ENCODE data around the gene PRKN. TPM values are rescaled to one million over a fixed set of nuclear protein-coding genes. Genes with fewer than 3 reads are reported as not detected.

Gene PRKN
- polyA plus RNA-seq, 1 experiment: 0.71 TPM

- H3K36me3 ChIP-seq (ENCODE audit: control insufficient read depth, insufficient read depth, low read length): no peaks in the 10 kb centered on the region
- DNase-seq (ENCODE audit: low read depth): no peak
- POLR2A ChIA-PET: no interaction called here
- no peaks in the 10 kb centered on the region for H3K27me3 ChIP-seq (ENCODE audit: control insufficient read depth, insufficient read depth, low read length)
- H3K4me3 ChIP-seq (ENCODE audit: low read depth, low read length): no peak overlapping the region
- no peak for TF ChIP-seq CTCF (IDR thresholded peaks at IDR 0.05; ENCODE audit: insufficient read depth, low read depth, low read length)
- CTCF ChIA-PET: no interaction called here
These were observed 456.6 kb downstream of the PRKN start for GRCh38 chr6:162270966-162271365.

GRCh38 chr6:162267641-162268040 is 459.9 kb downstream of the PRKN start:
- DNase-seq (ENCODE audit: low read depth): no peak
- Histone ChIP-seq H3K4me3 (ENCODE audit: low read depth, low read length) (no peak overlapping the region), H3K36me3 (ENCODE audit: control insufficient read depth, insufficient read depth, low read length) (no peaks in the 10 kb centered on the region), H3K27me3 (ENCODE audit: control insufficient read depth, insufficient read depth, low read length) (no peaks in the 10 kb centered on the region)
- CTCF ChIA-PET: no interaction called here
- no peak for TF ChIP-seq CTCF (IDR thresholded peaks at IDR 0.05; ENCODE audit: insufficient read depth, low read depth, low read length)
- POLR2A ChIA-PET: no interaction called here

- Histone ChIP-seq H3K4me3 (ENCODE audit: low read depth, low read length) (no peak overlapping the region), H3K27me3 (ENCODE audit: control insufficient read depth, insufficient read depth, low read length) (no peaks in the 10 kb centered on the region), H3K36me3 (ENCODE audit: control insufficient read depth, insufficient read depth, low read length) (no peaks in the 10 kb centered on the region)
- ChIA-PET CTCF (no interaction called here), POLR2A (no interaction called here)
- DNase-seq (ENCODE audit: low read depth): no peak
- no peak for TF ChIP-seq CTCF (IDR thresholded peaks at IDR 0.05; ENCODE audit: insufficient read depth, low read depth, low read length)
These were observed 460.4 kb downstream of the PRKN start for GRCh38 chr6:162267126-162267525.

GRCh38 chr6:162264581-162264980 is 463.0 kb downstream of the PRKN start:
- H3K36me3 ChIP-seq (ENCODE audit: control insufficient read depth, insufficient read depth, low read length): no peaks in the 10 kb centered on the region
- DNase-seq (ENCODE audit: low read depth): no peak
- H3K27me3 ChIP-seq (ENCODE audit: control insufficient read depth, insufficient read depth, low read length): no peaks in the 10 kb centered on the region
- no peak for TF ChIP-seq CTCF (IDR thresholded peaks at IDR 0.05; ENCODE audit: insufficient read depth, low read depth, low read length)
- H3K4me3 ChIP-seq (ENCODE audit: low read depth, low read length): no peak overlapping the region
- POLR2A ChIA-PET: no interaction called here
- CTCF ChIA-PET: no interaction called here

- no peak overlapping the region for H3K4me3 ChIP-seq (ENCODE audit: low read depth, low read length)
- no peaks in the 10 kb centered on the region for H3K36me3 ChIP-seq (ENCODE audit: control insufficient read depth, insufficient read depth, low read length)
- TF ChIP-seq CTCF (IDR thresholded peaks at IDR 0.05; ENCODE audit: insufficient read depth, low read depth, low read length): no peak
- H3K27me3 ChIP-seq (ENCODE audit: control insufficient read depth, insufficient read depth, low read length): no peaks in the 10 kb centered on the region
- CTCF ChIA-PET: no interaction called here
- POLR2A ChIA-PET: no interaction called here
- DNase-seq (ENCODE audit: low read depth): no peak
These were observed 464.9 kb downstream of the PRKN start for GRCh38 chr6:162262466-162263196.
